Activated B cell treated with CpG ODN at 0.5 μM for 24 hours (primary cell): Measurements from ENCODE around the gene STK32A. TPM values are rescaled to one million over a fixed set of nuclear protein-coding genes. Genes with fewer than 3 reads are reported as not detected.

ENCODE experiments used
- ATAC-seq: fragments of 200-7000 bp; cut with Tn5 transposase; one replicate; pipeline ENCODE4 v1.10.0; 2021; ENCODE audit warnings: low read depth, mild to moderate bottlenecking, moderate library complexity
- CTCF ChIA-PET: fragments of 350-600 bp; sonication (Branson Sonifier 250); formaldehyde crosslinking; loops from one replicate; lab custom pipeline; 2021; ENCODE audit warnings: antibody characterized with exemption; lab: Charles Lee
- POLR2A ChIA-PET: fragments of 350-600 bp; sonication (Branson Sonifier 250); formaldehyde crosslinking; loops from one replicate; lab custom pipeline; 2021; ENCODE audit warnings: antibody characterized with exemption; lab: Charles Lee
- DNase-seq: peaks from one replicate; pipeline ENCODE4 v3.0.0; 2022
- H3K27ac Mint-ChIP-seq: one replicate; pipeline ENCODE4 v1.8.0; 2020; ENCODE audit warnings: mixed read lengths
- H3K27me3 Mint-ChIP-seq: one replicate; pipeline ENCODE4 v1.8.0; 2021; ENCODE audit warnings: mixed read lengths
- H3K36me3 Mint-ChIP-seq: one replicate; pipeline ENCODE4 v1.8.0; 2021; ENCODE audit warnings: low read depth, mixed read lengths
- H3K4me1 Mint-ChIP-seq: one replicate; pipeline ENCODE4 v1.8.0; 2021; ENCODE audit warnings: mixed read lengths
- H3K4me3 Mint-ChIP-seq: one replicate; pipeline ENCODE4 v1.8.0; 2020; ENCODE audit warnings: mild to moderate bottlenecking, mixed read lengths
- H3K9me3 Mint-ChIP-seq: one replicate; pipeline ENCODE4 v1.8.0; 2020; ENCODE audit warnings: mixed read lengths
- intact Hi-C: fragments of 100-400 bp; cut with micrococcal nuclease; formaldehyde crosslinking; loops from one replicate; pipeline ENCODE4 v1.15.1; 2024
- total RNA-seq: library from RNA; stranded (reverse); gene quantifications from 2 replicates; pipeline ENCODE4 v1.2.3, GENCODE V29; 2022
- TF ChIP-seq, protein P1 (sequence below): fragments of 200-600 bp; IDR thresholded peaks from one replicate; pipeline ENCODE4 v1.8.0; 2022; ENCODE audit warnings: antibody characterized with exemption, mild to moderate bottlenecking

STK32A gene
- total RNA-seq, 1 donor from 2014 or later, result not detected

DNA sequence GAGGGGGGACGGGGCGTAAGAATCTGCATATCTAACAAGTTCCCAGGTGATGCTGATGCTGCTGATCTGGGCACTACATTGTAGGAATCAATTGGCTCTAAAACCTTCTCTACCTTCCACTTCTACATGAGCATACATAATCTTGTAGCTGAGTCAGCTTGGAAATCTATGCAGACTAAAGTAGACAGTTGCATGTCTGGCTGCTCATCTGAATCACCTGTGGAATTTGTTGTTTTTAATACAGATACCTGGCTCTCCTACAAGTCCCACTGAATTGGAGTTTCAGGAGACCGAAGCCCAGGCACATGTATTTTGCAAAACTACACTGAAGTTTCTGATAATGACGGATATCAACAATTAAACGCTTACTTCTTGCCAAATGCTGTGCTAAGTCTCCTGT is 113.6 kb downstream of the STK32A start:
- Mint-ChIP-seq H3K9me3 (no peaks in the 10 kb centered on the region), H3K4me3 (no peak overlapping the region), H3K36me3 (no peaks in the 10 kb centered on the region), H3K27me3 (no peaks in the 10 kb centered on the region), H3K4me1 (no peaks in the 10 kb centered on the region), H3K27ac (no peak overlapping the region)
- TF ChIP-seq, protein P1, sequence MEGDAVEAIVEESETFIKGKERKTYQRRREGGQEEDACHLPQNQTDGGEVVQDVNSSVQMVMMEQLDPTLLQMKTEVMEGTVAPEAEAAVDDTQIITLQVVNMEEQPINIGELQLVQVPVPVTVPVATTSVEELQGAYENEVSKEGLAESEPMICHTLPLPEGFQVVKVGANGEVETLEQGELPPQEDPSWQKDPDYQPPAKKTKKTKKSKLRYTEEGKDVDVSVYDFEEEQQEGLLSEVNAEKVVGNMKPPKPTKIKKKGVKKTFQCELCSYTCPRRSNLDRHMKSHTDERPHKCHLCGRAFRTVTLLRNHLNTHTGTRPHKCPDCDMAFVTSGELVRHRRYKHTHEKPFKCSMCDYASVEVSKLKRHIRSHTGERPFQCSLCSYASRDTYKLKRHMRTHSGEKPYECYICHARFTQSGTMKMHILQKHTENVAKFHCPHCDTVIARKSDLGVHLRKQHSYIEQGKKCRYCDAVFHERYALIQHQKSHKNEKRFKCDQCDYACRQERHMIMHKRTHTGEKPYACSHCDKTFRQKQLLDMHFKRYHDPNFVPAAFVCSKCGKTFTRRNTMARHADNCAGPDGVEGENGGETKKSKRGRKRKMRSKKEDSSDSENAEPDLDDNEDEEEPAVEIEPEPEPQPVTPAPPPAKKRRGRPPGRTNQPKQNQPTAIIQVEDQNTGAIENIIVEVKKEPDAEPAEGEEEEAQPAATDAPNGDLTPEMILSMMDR, result no peak
- ATAC-seq (no peak), DNase-seq (no peak)
- intact Hi-C loops, result no loop called here
- ChIA-PET CTCF (no interaction called here), POLR2A (no interaction called here)

DNA sequence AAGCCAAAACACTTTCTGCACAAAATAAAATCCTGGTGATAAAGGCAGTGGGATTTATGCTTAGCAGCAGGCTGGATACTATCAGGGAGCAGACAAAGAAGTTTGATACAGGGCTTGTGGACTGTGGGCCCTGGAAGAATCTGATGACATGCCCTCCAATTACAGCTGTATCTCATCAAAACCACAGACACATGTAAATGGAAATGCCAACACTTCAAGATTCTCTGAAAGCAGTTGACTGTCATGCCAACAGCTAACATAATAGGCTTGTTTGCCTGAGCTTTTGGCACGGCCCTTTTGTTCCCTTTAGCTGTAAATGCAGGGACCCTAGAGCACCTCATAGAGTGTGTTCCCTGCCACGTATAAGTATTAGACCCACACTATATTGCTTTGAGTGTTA is 114.4 kb downstream of the STK32A start:
- H3K36me3 Mint-ChIP-seq, result no peaks in the 10 kb centered on the region
- ChIA-PET CTCF (no interaction called here), POLR2A (no interaction called here)
- no peak overlapping the region for H3K27ac Mint-ChIP-seq
- intact Hi-C loops, result no loop called here
- H3K4me1 Mint-ChIP-seq, result no peaks in the 10 kb centered on the region
- no peak overlapping the region for H3K4me3 Mint-ChIP-seq
- H3K9me3 Mint-ChIP-seq, result no peaks in the 10 kb centered on the region
- DNase-seq, result no peak
- ATAC-seq, result no peak
- TF ChIP-seq, protein P1, result no peak
- no peaks in the 10 kb centered on the region for H3K27me3 Mint-ChIP-seq

DNA sequence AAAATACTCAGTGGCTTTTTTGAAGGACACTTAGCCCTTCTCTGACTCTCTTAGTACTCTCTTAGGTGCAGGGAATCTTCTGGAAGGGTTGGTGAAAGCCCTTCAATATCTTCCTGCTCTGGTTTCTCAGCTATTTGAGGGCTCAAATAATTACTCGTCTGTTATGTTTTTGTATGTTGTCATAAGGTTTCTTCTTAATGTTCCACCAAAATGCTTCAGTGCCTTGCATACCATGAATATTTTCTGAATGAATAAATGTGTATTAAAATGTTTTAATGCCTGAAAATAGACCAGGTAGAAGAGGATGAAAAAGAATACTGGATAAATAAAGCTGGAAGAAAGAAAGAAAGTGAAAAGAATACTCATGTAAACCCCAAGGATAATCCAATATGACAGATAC is 124.3 kb downstream of the STK32A start:
- CTCF ChIA-PET, result no interaction called here
- Mint-ChIP-seq H3K27me3 (no peaks in the 10 kb centered on the region), H3K4me1 (no peaks in the 10 kb centered on the region), H3K4me3 (no peak overlapping the region), H3K27ac (no peak overlapping the region), H3K9me3 (no peaks in the 10 kb centered on the region), H3K36me3 (no peaks in the 10 kb centered on the region)
- intact Hi-C loops, result no loop called here
- ATAC-seq, result no peak
- TF ChIP-seq, protein P1, result no peak
- DNase-seq, result no peak
- POLR2A ChIA-PET, result no interaction called here

DNA sequence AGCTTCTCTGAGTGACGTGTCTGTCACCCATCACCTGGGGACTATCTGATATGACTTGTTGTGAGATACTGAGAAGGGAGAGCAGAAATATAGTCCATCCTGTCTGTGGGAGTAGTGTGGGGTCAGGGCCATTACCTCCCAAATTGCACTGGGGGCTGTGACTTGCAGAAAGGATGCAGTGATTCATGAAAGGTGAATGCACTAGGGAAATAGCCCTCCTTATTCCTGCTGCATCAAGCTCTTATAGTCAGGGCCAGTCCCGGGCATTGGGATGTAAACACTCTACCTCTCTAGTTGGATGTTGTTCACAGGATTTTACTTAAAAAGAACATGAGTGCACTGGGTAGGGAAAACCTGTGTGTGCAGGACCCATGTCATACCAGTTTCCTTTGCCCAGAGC is 124.8 kb downstream of the STK32A start:
- H3K27me3 Mint-ChIP-seq, result no peaks in the 10 kb centered on the region
- no peak for DNase-seq
- TF ChIP-seq, protein P1, result no peak
- no peaks in the 10 kb centered on the region for H3K4me1 Mint-ChIP-seq
- H3K4me3 Mint-ChIP-seq, result no peak overlapping the region
- H3K9me3 Mint-ChIP-seq, result no peaks in the 10 kb centered on the region
- intact Hi-C loops, result no loop called here
- ATAC-seq, result no peak
- H3K27ac Mint-ChIP-seq, result no peak overlapping the region
- CTCF ChIA-PET, result no interaction called here
- H3K36me3 Mint-ChIP-seq, result no peaks in the 10 kb centered on the region
- POLR2A ChIA-PET, result no interaction called here

DNA sequence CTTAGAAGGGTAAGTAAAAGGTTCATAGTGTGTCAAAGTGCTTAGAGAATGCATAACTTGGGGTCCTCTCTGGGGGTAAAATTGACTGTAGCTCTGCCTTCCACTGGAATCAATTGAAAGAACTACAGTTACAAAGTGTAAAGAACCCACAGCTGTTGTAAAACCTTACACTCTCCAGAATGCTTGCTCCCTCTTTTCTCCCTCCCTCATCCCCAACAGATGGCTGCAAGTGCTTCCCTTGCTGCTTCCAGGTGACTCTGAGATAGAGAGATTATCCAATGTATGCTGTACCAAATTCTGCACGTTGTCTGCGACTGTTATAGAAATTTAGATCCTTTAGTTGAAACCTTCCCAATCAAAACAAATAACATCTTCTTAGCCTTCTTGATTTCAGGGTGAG is 126.0 kb downstream of the STK32A start:
- no peaks in the 10 kb centered on the region for H3K36me3 Mint-ChIP-seq
- H3K9me3 Mint-ChIP-seq, result no peaks in the 10 kb centered on the region
- TF ChIP-seq, protein P1, result no peak
- no peak overlapping the region for H3K4me3 Mint-ChIP-seq
- no peaks in the 10 kb centered on the region for H3K4me1 Mint-ChIP-seq
- DNase-seq (no peak), ATAC-seq (no peak)
- no peak overlapping the region for H3K27ac Mint-ChIP-seq
- no peaks in the 10 kb centered on the region for H3K27me3 Mint-ChIP-seq
- intact Hi-C loops, result no loop called here
- POLR2A ChIA-PET, result no interaction called here
- CTCF ChIA-PET, result no interaction called here
